IPS DF 19.7 (cell line): Measurements from ENCODE around the gene MRTFA.

Experiments used
- DNase-seq: peaks from one replicate; pipeline ENCODE4 v3.0.0-alpha.2; 2013; ENCODE audit warnings: low read depth, low spot score

MRTFA gene

GRCh38 chr22:40491990-40492631 lies 144.4 kb downstream of the MRTFA start:
- DNase-seq = no peak

DNA sequence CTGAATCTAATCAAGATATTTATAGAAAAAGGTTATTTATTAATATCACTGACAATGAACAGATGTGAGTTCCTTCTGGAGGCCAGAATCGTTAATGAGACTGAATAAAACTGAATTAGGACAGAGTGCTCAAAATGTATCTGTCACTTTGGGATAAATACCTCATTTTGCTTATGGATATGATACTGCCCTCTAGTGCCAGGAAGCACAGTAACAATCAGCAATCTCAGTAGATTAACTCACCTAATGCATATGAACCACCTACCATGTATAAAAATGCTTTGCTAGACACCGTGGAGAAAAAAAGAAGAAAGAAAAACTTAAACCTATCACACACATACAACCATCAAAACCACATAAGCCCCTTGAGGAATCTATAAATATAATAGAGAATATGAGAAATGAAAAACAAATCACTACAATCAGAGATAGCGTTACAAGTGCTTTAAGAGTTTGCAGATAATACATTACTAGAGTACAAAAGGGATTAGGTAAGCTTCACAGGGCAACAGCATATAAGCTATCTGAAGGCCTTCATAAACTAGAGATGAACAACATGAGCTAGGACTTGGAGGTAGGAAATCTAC lies 148.8 kb downstream of the MRTFA start:
- DNase-seq = no peak

DNA sequence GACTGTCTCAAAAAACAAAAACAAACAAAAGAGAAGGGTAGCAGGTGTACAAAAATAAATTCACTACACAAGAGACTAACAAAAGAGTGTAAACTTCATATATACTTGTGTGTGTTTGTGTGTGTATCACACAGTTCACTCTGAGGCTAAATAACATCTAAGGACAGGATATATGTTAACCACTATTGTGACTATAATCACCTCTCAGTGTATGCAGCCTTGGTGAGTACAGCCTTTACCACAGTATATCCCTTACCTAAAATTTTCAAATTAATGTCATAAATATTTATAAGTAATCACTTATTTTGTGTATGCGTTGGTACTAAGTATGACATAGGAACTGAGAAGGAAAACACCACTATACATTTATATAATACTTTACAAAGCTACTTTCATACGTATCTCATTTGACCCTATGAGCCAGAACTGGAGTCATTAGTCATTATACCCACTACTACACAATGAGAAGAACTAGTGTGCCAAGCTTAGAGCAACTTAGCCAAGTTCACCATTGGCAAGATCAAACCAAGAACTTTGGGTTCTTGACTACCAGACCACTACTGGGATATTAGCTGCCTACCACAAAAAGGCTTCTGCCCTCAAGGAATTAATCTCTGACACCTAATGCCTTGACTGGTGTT lies 149.4 kb downstream of the MRTFA start:
- no peak for DNase-seq

DNA sequence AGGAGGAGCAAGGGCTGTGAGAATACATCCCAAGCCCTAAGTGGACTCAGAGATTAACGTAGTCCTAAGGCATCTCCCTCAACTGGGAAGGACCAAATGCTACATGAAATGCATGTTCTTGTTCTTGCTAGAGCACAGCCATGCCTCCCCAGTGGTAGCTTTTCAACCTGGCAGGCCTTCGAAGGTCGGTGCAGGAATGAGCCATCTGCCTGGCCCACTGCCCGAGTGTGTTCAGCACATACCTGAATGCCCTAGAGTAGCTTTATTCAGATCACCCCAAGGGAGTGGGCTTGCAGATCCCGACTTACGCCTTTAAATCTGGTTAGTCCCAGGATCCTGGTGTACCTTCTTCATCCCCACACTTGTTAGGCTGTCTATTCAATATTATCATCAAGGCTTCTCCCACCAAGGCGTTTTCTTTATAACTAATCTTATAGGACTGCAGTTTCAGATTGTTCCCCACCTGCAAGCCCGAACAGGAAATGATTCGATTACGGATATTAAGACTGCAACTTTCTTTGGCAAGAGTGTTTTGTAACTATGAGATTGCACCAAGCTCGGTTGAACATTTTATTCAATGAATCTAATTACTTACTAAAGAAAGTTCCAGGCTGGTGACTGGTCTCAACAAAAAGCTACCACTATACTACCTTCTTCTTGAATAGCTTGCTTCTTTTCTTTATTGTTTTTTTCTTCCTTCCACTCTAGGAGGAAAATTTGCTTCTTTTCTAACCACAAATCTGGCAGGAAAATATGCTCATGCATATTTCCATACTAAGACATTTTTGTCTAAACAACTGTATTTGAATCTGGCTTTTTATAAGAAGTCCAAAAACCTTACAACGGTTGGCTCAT lies 150.5 kb downstream of the MRTFA start:
- DNase-seq = no peak

GRCh38 chr22:40484906-40485669 lies 151.4 kb downstream of the MRTFA start:
- no peak for DNase-seq

GRCh38 chr22:40482886-40483285 lies 153.6 kb downstream of the MRTFA start:
- DNase-seq = no peak

DNA sequence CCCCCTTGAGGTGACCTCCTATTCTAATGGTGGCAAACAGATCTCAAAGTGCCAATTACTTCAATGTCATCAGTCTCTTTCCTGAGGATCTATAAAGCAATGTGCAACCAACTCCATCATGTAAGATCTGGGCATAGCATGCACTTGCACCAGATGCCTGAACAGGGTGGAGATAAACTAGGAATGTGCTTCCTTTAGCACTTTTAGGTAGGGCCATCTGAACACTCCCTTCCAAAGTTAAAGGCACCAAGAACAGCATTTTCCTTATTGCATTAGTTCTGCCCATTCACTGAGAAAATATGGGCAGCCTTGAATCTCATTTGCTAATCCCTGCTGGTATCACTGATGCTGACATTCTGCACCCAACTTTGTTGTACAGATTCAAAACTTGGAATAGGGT lies 154.1 kb downstream of the MRTFA start:
- DNase-seq = no peak

DNA sequence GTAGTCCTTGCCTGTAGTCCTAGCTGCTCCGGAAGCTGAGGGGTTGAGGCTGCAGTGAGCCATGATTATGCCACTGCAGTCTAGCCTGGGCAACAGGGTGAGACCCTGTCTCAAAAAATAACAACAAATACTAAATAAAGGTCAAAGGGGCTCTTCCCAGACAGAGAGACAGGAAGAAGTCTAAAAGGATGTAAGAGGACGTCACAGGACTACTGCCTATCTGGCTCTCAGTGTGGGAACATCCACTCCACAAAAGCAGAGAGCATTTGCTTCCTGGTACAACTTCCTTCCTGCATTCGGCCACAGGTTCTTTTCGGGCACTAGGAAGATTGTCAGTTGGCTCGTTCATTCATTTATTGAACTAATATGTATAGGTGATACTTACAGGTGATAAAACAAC lies 155.5 kb downstream of the MRTFA start:
- no peak for DNase-seq

DNA sequence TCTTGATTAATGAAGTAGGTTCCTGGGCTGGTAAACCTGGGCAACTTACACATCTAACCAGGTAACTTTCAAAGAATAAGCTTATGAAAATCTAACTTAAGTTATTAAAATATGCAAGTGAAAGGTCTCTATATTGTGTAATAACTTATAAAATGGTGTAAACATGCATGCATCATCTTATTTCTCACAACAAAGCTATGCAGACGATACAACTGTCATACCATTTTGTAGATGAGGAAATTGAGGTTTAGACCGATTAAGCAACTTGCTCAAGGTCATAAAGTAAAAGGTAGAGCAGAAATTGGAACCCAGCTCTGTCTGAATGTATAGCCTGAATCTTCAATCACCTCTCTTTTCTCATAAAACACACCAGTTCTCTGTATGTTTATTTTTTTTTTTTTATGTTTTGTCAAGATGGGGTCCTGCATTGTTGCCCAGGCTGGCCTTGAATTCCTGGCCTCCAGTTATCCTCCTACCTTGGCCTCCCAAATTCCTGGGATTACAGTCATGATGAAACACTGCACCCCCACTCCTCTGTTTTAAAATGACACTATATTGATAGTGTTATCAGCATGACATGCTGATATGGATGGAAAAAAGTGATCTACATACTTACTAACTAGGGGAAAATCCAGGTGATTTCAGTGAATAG lies 156.5 kb downstream of the MRTFA start:
- no peak for DNase-seq

GRCh38 chr22:40479126-40479800 lies 157.3 kb downstream of the MRTFA start:
- no peak for DNase-seq

- DNase-seq = no peak
Measured at GRCh38 chr22:40478338-40479125, 158.0 kb downstream of the MRTFA start.

DNA sequence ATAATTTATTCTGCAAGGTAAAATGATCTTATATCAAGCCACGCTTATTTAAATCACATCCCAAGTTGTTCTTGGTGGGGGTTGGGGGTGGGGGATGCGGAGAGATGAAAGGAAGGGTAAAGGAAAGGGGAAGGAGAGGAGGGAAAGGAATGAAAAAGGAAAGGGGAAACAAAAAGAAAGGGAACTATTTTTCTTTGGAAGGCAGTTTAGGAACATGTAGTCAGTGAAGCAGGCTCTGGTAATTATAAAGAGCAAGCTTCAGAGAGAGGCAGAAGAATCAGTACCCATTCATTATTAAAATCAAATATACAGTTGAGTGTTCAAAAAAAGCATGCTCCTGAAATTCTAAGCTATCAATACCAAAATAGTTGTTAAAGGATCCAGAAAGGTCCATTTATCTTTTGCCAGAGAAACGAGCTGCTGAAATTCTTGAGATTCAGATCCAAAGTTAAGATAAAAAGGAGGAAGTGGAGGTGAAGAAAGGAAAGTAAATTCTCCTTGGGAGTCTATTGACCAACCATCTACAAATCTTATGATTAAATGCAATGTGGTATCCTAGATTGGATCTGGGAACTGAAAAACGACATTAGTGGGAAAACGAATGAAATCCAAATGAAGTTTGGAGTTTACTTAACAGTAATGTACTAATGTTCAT lies 158.7 kb downstream of the MRTFA start:
- DNase-seq = no peak

GRCh38 chr22:40476341-40476740 lies 160.2 kb downstream of the MRTFA start:
- DNase-seq = no peak

DNA sequence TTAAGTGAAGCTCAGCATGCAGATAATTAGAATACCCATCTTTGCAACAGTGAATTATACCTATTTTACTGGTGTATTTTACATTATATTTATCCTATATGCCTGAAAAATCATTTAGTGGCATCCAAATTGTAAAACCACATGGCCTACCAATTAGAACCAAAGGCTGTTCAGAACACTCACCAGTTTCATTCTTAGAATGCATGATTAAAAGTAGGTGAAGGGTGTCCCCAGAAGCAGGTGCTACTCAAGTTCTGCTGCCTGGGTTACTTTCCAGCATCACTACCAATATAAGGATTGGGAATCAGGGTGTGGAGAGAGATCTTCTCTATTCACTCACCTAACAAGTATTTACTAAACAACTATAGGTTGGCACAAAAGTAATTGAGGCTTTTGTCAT lies 162.8 kb downstream of the MRTFA start:
- DNase-seq = no peak

- DNase-seq = no peak
Measured at GRCh38 chr22:40472579-40472978, 163.9 kb downstream of the MRTFA start.

GRCh38 chr22:40472051-40472450 lies 164.5 kb downstream of the MRTFA start:
- no peak for DNase-seq

DNA sequence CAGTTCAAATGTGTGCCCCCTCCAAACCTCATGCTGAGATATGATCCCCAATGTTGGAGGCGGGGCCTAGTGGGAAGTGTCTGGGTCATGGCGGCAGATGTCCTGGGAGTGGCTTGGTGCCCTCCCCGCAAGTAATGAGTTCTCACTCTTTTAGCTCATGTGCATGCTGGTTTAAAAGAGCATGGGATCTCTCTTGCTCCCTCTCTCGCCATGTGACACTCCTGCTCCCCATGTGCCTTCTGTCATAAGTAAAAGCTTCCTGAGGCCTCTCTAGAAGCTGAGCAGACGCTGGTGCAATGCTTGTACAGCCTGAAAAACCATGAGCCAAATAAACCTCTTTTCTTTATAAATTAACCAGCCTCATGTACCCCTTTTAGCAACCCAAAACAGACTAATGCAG lies 167.3 kb downstream of the MRTFA start:
- no peak for DNase-seq

DNA sequence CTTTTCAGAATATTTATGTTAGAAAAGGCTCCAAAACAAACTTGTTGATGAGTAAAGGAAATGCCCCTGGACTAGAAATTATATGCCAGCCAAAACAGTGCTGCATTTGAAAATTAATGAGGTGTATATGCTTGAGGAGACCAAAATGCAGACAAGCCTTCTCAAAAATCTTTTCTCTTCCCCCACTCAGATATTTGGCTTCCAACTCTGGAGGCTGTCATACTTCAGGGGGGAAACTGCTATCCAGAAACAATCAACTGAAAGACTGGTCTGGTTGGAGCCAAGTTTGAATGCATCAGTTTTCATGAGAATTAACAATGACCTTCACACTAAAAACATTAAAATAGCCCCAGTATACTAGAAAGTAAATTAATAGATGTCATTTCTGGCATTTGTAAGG lies 167.9 kb downstream of the MRTFA start:
- DNase-seq = no peak

- DNase-seq = no peak
Measured at GRCh38 chr22:40466976-40467375, 169.5 kb downstream of the MRTFA start.
